GM18951 (cell line): ENCODE measurements around the gene SLC13A4.

Experiments
- POLR2A ChIP-seq: IDR thresholded peaks from 4 replicates; pipeline ENCODE4 v1.6.1; 2011; ENCODE audit warnings: mild to moderate bottlenecking; ENCODE audit not compliant: insufficient read length, insufficient read depth; ENCODE audit errors: extremely low read depth
- in situ Hi-C: fragments of 300-500 bp; cut with MboI; formaldehyde crosslinking; loops from one replicate; pipeline ENCODE4 v1.12.0; 2022; ENCODE audit warnings: low sequenced_read_pairs, mixed read lengths, inconsistent platforms; ENCODE audit not compliant: unreplicated experiment

The SLC13A4 gene

GRCh38 chr7:135761751-135762488 is 33.9 kb upstream of the SLC13A4 start:
- TF ChIP-seq POLR2A = no peak
- in situ Hi-C loops = no loop called here

DNA sequence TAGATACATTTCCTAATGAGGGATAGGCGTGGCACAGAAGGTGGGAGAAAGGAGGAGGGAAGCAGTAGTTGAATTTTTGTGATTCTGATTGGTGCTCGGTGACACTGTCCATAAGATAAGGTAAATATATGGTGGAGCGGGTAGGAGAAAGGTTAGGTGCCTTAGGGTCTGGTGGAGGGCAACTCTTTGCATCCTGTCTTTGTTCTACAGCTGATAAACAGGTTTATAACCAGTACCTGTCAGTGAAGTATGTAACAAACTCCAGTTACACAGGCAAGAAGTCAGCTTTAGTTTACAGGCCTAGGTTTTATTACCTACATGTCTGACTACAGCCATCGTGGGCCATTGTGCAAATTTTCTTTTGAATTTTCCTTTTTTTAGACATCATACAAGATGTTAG is 31.5 kb upstream of the SLC13A4 start:
- TF ChIP-seq POLR2A = no peak
- in situ Hi-C loops = no loop called here

GRCh38 chr7:135758531-135758932 is 30.5 kb upstream of the SLC13A4 start:
- no peak for TF ChIP-seq POLR2A
- in situ Hi-C loops = no loop called here

DNA sequence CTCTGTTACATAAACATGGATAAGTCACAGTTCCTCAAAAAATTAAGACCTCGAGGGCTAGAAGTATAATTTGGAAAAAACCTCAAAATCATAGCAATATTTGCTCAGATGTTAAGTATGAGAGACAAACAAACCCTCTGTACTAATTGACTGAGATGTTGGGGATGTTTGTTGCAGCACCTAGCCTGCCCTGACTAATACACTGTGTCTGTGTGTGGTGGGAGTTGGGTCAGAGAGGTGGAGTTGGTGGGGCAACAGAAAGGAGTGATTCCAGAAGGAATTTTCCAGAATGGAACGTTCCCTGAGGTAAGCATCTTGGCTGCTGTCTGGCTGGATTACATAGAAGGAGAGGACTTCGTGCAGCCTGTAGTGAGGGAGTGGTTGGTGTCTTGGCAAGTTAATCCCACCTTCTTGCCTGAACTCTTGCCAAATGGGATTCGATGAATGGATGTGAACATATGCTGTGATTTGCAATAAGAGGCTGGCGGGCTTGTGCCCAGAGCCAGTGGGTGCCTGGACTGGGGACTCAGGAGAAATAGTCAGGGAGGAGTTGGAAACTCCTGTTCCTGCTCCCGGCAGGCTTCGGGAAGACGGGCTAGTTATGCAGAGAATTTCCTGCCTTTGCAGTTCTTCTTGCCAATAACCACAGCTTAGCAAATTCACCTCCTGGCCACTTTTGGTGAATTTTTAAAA is 29.9 kb upstream of the SLC13A4 start:
- in situ Hi-C loops = no loop called here
- TF ChIP-seq POLR2A = no peak

- TF ChIP-seq POLR2A = no peak
- in situ Hi-C loops = no loop called here
Measured at GRCh38 chr7:135756191-135756590, 28.2 kb upstream of the SLC13A4 start.

DNA sequence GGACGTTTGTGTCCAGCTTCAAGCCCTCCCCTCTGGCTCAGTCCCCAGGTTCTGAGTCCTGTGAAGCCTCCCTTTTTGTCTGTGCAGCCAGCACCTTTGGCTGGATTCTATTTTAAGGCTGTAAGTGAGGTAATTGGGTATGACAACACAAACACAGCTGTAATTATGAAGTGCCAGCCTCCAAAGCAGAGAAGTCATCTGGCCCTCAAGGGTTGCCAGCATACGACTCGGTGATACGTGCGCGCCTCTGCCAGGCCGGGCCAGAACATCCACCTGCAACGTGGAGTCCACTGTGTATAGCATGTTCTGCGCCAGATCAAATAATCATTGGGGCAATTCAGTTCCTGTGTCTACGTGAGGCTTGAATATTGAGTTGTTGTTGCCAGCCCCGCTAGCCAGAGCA is 27.4 kb upstream of the SLC13A4 start:
- TF ChIP-seq POLR2A = no peak
- in situ Hi-C loops = no loop called here

DNA sequence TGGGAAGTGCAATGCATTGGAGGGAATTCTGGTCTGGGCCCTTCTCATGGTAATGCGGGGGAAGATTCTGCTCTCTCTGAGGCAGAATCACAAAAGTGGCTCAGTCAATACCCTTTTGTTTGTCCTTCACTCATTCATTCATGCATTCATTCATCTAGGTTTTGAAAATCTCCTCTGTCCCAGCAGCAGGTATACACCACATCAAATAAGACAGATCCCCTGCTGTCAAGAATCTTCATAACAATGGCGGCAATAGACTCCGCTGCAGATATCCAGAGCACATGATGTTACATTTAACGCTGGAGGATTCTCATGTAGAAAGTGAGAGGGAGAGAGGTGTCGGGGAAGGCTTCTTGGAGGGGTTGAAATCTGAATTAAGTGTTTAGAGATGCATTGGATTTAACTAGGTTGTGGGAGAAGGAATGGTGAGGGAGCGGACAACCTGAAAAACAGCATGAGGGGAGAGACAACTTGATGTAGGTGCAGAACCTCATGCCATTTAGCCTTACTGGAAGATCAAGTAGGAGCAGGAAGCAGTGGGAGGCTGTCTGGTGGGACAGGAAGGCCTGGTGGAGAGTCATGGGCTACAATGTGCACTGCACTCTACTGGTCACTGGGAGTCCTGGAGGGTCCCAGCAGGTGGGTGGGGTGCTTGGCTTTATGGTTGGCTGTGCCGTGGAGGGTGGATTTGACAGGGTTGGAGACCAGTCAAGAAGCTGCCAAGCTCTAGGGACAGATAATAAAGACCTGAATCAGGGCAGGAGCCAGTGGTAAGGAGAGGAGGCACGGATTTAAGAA is 25.8 kb upstream of the SLC13A4 start:
- no peak for TF ChIP-seq POLR2A
- in situ Hi-C loops = no loop called here

DNA sequence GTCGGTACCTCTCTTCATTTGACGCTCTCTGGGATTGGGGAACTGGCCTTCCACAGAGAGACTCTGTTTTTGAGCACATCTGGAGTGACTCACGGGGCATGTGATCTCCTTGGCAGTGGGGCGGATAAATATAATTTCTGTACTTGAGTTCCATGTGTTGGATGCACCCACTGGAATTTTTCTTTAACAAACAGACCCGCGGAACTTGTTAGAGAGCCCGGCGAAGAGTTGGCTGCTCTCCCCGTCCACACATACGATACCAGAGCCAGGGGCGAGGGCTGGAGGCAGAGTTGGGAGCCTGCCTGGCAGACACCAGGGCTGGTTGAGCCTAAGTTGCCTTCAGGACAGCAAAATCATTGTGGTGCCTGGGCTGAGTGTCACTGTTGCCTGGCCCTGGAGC is 20.8 kb upstream of the SLC13A4 start, which contains the start of gene FAM180A:
FAM180A (minus strand) TSS at position 44 of the 400 bp plus-strand sequence. CDS start 233 bp downstream, outside the sequence.
- TF ChIP-seq POLR2A = no peak

DNA sequence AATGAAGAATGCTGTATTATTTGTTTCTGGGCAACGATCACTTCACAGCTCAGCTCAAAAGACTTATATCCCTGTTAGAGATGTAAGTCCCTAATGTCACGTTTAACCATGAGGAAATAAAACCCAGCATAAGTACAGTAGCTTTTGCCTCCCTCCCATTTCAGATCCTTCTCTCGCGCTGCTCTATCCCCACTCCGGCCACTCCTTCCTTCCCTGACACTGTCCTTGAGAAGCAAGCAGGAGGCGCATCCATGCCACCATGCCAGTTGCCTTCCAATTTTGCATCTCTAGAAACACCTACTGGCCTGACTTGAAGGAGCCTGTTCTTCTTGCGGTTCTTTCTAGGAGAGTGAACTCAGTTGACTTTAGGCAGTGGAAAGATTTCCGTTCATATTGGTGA is 19.4 kb upstream of the SLC13A4 start:
- TF ChIP-seq POLR2A = no peak
- in situ Hi-C loops = no loop called here

More for the DNA sequence above, 20.8 kb upstream of the SLC13A4 start, which contains the start of gene FAM180A:
- in situ Hi-C loops = no loop called here

- in situ Hi-C loops = no loop called here
- TF ChIP-seq POLR2A = no peak
Measured at GRCh38 chr7:135745703-135746312, 17.8 kb upstream of the SLC13A4 start.

GRCh38 chr7:135744938-135745702 is 17.1 kb upstream of the SLC13A4 start:
- TF ChIP-seq POLR2A = no peak
- in situ Hi-C loops = no loop called here
